K562 (cell line): ENCODE measurements around the gene SLC1A3. TPM values are rescaled to one million over a fixed set of nuclear protein-coding genes. Genes with fewer than 3 reads are reported as not detected.

Experiments used
- ASH1L ChIP-seq: fragments of 450-650 bp; IDR thresholded peaks from 2 replicates; pipeline ENCODE4 v1.6.1; 2018; ENCODE audit warnings: borderline replicate concordance, mild to moderate bottlenecking, low read depth; ENCODE audit not compliant: partially characterized antibody
- CUX1 ChIP-seq: fragments of 200-800 bp; sonication (Bioruptor generic); IDR thresholded peaks from 2 replicates; pipeline ENCODE4 v1.6.1; 2016; ENCODE audit warnings: missing genetic modification characterization, missing compliant biosample characterization
- HCFC1 ChIP-seq: IDR thresholded peaks from 2 replicates; pipeline ENCODE4 v1.6.1; 2012; ENCODE audit warnings: low read depth, low read length, improper control_type of control experiment
- HDAC6 ChIP-seq: IDR thresholded peaks from 2 replicates; pipeline ENCODE4 v1.6.1; 2012; ENCODE audit warnings: low read depth, mild to moderate bottlenecking, control low read depth, inconsistent platforms, low read length, moderate library complexity
- MAFG ChIP-seq: fragments of 450-650 bp; conservative IDR thresholded peaks from 2 replicates; pipeline ENCODE4 v1.6.1; 2016; ENCODE audit warnings: missing genetic modification characterization, missing compliant biosample characterization
- MAZ ChIP-seq, 2 experiments: fragments of 450-650 bp in 1 of 2; sonication (generic) in 1 of 2; formaldehyde crosslinking; IDR thresholded peaks in 1 of 2; conservative IDR thresholded peaks in 1 of 2; 2 replicates each; pipeline versions ENCODE4 v1.4.0 to v1.5.0; 2020; ENCODE audit warnings: mild to moderate bottlenecking in 1 of 2, missing genetic modification reagents in 1 of 2
- ZBTB34 ChIP-seq: fragments of 250-450 bp; sonication (Bioruptor Pico); IDR thresholded peaks from 2 replicates; pipeline ENCODE4 v1.8.0; 2021; ENCODE audit warnings: mild to moderate bottlenecking, moderate library complexity
- ZFP91 ChIP-seq: sonication (generic); formaldehyde crosslinking; IDR thresholded peaks from 2 replicates; pipeline ENCODE4 v1.8.0; 2022; ENCODE audit warnings: mild to moderate bottlenecking, missing genetic modification reagents
- ZNF224 ChIP-seq: sonication (generic); formaldehyde crosslinking; IDR thresholded peaks from 2 replicates; pipeline ENCODE4 v1.8.0; 2022; ENCODE audit warnings: mild to moderate bottlenecking, missing genetic modification reagents
- polyA plus RNA-seq, 8 experiments: library from polyadenylated mRNA; depleted of rRNA in 4 of 8; stranded (reverse) in 5 of 8; unstranded in 3 of 8; fragments of >200 nt; fragmentation: Nextera tagmentation in 2 of 8; fragmentation: Illumina TruSeq in 1 of 8; extraction: Ambion mirVana in 2 of 8; extraction: Trizol in 1 of 8; gene quantifications; 2 replicates each; pipeline versions ENCODE4 v1.2.1 to v1.2.3, GENCODE V29; 2011 to 2014; ENCODE audit warnings: inconsistent platforms in 1 of 8, missing spikeins in 1 of 8
- total RNA-seq, 7 experiments: library from RNA; depleted of rRNA in 6 of 7; stranded (reverse); fragments of >200 nt in 6 of 7; fragmentation: Illumina TruSeq in 2 of 7; extraction: Trizol in 2 of 7; gene quantifications; 2 replicates each; pipeline versions ENCODE4 v1.2.1 to v1.2.3, GENCODE V29; 2011 to 2021; ENCODE audit warnings: low replicate concordance in 1 of 7
- TF ChIP-seq, protein P1 (sequence below): fragments of 450-650 bp; formaldehyde crosslinking; IDR thresholded peaks from 2 replicates; pipeline ENCODE4 v1.4.0; 2020; ENCODE audit warnings: mild to moderate bottlenecking, moderate library complexity

Gene SLC1A3
- total and polyA plus RNA-seq, 9 of the 15 experiments (the other 6 are each of a cell fraction or from before 2014, with no cell fraction given): 0.13 TPM; not detected in 8

DNA sequence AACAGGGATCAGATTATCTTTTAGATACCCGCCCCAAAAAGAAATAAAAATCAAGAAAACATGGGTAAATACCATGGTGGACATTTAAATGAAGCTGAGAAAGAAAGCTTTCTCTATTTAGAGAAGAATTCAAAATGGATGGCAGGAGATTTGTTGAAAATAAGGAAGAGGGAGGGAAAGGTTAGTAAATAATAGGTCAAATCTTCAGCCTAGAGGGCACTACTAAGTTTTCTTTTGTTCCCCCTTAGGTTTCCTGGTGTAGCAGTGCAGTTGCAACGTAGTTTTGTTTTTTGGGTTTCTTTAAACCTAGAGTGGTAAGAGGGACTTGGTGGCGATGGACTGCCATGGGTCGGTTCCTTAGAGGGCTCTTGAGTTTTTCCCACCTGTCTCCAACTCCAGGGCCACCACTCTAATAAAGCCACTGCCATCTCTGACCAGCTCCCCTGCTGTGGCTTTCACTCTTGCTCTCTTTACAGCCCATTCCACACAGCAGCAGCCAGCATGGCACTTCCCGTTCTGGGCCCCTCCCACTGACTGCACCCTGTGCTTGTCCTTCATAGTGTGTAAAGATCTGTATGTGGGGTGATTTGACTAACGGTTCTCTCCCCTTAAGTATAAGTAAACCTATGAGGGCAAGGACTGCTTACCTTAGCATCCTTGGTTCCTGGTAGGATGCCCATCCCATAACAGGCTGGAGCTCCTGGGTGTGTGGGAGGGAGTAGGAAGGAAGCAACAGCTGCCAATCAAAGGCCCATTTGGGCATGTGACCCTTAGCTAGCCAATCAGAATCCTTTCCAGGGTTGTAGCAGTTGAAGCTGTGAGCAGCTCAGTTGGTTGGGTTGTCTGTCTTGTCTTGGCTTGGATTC lies 118.3 kb downstream of the SLC1A3 start (continued):
- TF ChIP-seq ZFP91 (CRISPR knock-in tag): no peak
- TF ChIP-seq, protein P1, sequence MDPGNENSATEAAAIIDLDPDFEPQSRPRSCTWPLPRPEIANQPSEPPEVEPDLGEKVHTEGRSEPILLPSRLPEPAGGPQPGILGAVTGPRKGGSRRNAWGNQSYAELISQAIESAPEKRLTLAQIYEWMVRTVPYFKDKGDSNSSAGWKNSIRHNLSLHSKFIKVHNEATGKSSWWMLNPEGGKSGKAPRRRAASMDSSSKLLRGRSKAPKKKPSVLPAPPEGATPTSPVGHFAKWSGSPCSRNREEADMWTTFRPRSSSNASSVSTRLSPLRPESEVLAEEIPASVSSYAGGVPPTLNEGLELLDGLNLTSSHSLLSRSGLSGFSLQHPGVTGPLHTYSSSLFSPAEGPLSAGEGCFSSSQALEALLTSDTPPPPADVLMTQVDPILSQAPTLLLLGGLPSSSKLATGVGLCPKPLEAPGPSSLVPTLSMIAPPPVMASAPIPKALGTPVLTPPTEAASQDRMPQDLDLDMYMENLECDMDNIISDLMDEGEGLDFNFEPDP: no peak
- TF ChIP-seq HDAC6: no peak
- TF ChIP-seq ZNF224: no peak
- TF ChIP-seq HCFC1: no peak
- no peak for TF ChIP-seq ASH1L
- TF ChIP-seq MAZ (CRISPR knock-in tag; conservative IDR thresholded peaks at IDR 0.05 in 1 of 2, IDR thresholded peaks at IDR 0.05 in 1 of 2): peak in 1 of 2 experiments; percentile 53; a peak in 1 of 4 replicates
- TF ChIP-seq MAFG (tag): no peak
- TF ChIP-seq ZBTB34 (CRISPR knock-in tag): no peak
- no peak for TF ChIP-seq CUX1 (CRISPR knock-in tag)
